Measurements from ENCODE around the gene MBOAT2.

The MBOAT2 gene

DNA sequence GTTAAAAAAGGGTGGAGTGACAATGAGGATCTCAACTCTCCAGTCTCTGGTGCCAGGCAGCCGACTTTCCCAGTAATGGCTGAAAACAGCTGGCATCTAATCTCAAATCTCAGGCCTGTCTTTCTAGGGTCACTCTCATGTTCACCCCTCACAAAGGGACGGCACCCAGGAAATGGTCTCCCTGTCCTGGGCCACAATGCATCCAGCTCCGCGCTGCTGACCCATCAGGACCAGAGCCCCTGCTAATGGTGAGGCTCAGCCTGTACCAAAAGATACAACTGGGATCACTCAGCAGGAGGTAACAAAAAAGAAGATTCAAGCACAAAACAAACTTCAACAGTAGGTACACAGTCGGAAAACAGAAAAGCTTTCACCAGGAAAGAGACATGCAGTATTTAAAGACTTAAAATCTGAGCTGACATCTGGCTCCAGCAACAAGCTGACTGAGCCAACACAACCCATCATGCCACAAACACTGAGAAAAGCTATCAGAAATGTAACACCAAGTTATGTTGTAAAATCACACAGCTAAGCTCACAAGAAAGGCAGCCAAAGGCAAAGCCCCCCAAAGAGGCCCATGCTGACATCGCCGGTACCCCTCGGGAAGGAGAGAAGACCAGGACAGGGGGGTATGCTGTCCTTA is 152.5 kb downstream of the MBOAT2 start:
- Histone ChIP-seq H3K4me3 (ENCODE audit: low read length, poor library complexity, severe bottlenecking) (no peak overlapping the region), H3F3A (ENCODE audit: low read depth) (no peaks in the 10 kb centered on the region), H3K9me2 (replicated peaks; ENCODE audit: low read depth, low read length) (no peaks in the 10 kb centered on the region), H3K4me1 (ENCODE audit: insufficient read depth, low read length, poor library complexity, severe bottlenecking) (no peaks in the 10 kb centered on the region), H3K4me2 (ENCODE audit: low read depth, low read length, poor library complexity, severe bottlenecking) (no peak overlapping the region), H2AFZ (ENCODE audit: low read length) (no peak overlapping the region), H3K79me2 (ENCODE audit: insufficient read depth, low read length) (no peaks in the 10 kb centered on the region), H4K20me1 (ENCODE audit: insufficient read depth, low read length, poor library complexity, severe bottlenecking) (no peaks in the 10 kb centered on the region), H3K36me3 (ENCODE audit: insufficient read depth, low read length) (no peaks in the 10 kb centered on the region), H3K9ac (ENCODE audit: low read depth, low read length, poor library complexity, severe bottlenecking) (no peak overlapping the region), H3K27me3 (ENCODE audit: insufficient read depth, low read length, poor library complexity, severe bottlenecking) (no peaks in the 10 kb centered on the region), H3K9me3 (ENCODE audit: insufficient read depth, low read depth, low read length) (no peaks in the 10 kb centered on the region)
- no peak for TF ChIP-seq EZH2phosphoT487 (IDR thresholded peaks at IDR 0.05; ENCODE audit: borderline replicate concordance)
- TF ChIP-seq, protein P1, sequence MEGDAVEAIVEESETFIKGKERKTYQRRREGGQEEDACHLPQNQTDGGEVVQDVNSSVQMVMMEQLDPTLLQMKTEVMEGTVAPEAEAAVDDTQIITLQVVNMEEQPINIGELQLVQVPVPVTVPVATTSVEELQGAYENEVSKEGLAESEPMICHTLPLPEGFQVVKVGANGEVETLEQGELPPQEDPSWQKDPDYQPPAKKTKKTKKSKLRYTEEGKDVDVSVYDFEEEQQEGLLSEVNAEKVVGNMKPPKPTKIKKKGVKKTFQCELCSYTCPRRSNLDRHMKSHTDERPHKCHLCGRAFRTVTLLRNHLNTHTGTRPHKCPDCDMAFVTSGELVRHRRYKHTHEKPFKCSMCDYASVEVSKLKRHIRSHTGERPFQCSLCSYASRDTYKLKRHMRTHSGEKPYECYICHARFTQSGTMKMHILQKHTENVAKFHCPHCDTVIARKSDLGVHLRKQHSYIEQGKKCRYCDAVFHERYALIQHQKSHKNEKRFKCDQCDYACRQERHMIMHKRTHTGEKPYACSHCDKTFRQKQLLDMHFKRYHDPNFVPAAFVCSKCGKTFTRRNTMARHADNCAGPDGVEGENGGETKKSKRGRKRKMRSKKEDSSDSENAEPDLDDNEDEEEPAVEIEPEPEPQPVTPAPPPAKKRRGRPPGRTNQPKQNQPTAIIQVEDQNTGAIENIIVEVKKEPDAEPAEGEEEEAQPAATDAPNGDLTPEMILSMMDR (conservative IDR thresholded peaks at IDR 0.05; ENCODE audit: low read length), result no peak

DNA sequence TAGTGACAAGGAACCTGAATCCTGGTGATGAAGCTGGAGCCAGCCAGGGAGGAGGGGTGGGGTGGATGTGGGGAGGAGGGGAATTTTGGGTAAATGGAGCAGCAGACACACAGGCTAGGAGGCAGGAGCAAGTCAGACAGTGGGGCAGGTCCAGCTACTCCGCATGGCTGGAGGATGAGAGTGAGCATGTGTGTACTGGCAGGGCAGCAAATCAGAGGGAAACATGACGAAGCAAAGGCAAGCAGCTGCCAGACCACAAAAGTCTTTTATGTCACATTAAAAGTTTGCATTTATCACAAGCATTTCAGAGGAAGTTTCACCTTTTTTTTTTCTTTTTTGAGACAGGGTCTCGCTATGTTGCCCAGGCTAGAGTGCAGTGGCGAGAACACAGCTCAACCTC is 154.2 kb downstream of the MBOAT2 start:
- no peaks in the 10 kb centered on the region for H3K79me2 ChIP-seq (ENCODE audit: insufficient read depth, low read length)
- H2AFZ ChIP-seq (ENCODE audit: low read length), result no peak overlapping the region
- TF ChIP-seq EZH2phosphoT487 (IDR thresholded peaks at IDR 0.05; ENCODE audit: borderline replicate concordance), result no peak
- TF ChIP-seq, protein P1 (conservative IDR thresholded peaks at IDR 0.05; ENCODE audit: low read length), result no peak
- no peak overlapping the region for H3K4me2 ChIP-seq (ENCODE audit: low read depth, low read length, poor library complexity, severe bottlenecking)
- no peaks in the 10 kb centered on the region for H4K20me1 ChIP-seq (ENCODE audit: insufficient read depth, low read length, poor library complexity, severe bottlenecking)
- H3K27me3 ChIP-seq (ENCODE audit: insufficient read depth, low read length, poor library complexity, severe bottlenecking), result no peaks in the 10 kb centered on the region
- H3K4me3 ChIP-seq (ENCODE audit: low read length, poor library complexity, severe bottlenecking), result no peak overlapping the region
- H3F3A ChIP-seq (ENCODE audit: low read depth), result no peaks in the 10 kb centered on the region
- no peaks in the 10 kb centered on the region for H3K9me2 ChIP-seq (replicated peaks; ENCODE audit: low read depth, low read length)
- H3K4me1 ChIP-seq (ENCODE audit: insufficient read depth, low read length, poor library complexity, severe bottlenecking), result no peaks in the 10 kb centered on the region
- no peaks in the 10 kb centered on the region for H3K9me3 ChIP-seq (ENCODE audit: insufficient read depth, low read depth, low read length)
- H3K9ac ChIP-seq (ENCODE audit: low read depth, low read length, poor library complexity, severe bottlenecking), result no peak overlapping the region
- H3K36me3 ChIP-seq (ENCODE audit: insufficient read depth, low read length), result no peaks in the 10 kb centered on the region

GRCh38 chr2:8848328-8849100 is 155.0 kb downstream of the MBOAT2 start:
- Histone ChIP-seq H3K9me3 (ENCODE audit: insufficient read depth, low read depth, low read length) (no peaks in the 10 kb centered on the region), H4K20me1 (ENCODE audit: insufficient read depth, low read length, poor library complexity, severe bottlenecking) (no peaks in the 10 kb centered on the region), H3K4me3 (ENCODE audit: low read length, poor library complexity, severe bottlenecking) (no peak overlapping the region), H3K79me2 (ENCODE audit: insufficient read depth, low read length) (no peaks in the 10 kb centered on the region), H3K4me1 (ENCODE audit: insufficient read depth, low read length, poor library complexity, severe bottlenecking) (no peaks in the 10 kb centered on the region), H3K4me2 (ENCODE audit: low read depth, low read length, poor library complexity, severe bottlenecking) (no peak overlapping the region), H3K9ac (ENCODE audit: low read depth, low read length, poor library complexity, severe bottlenecking) (no peak overlapping the region), H3F3A (ENCODE audit: low read depth) (no peaks in the 10 kb centered on the region), H3K9me2 (replicated peaks; ENCODE audit: low read depth, low read length) (no peaks in the 10 kb centered on the region), H3K27me3 (ENCODE audit: insufficient read depth, low read length, poor library complexity, severe bottlenecking) (no peaks in the 10 kb centered on the region), H2AFZ (ENCODE audit: low read length) (no peak overlapping the region), H3K36me3 (ENCODE audit: insufficient read depth, low read length) (no peaks in the 10 kb centered on the region)
- TF ChIP-seq EZH2phosphoT487 (IDR thresholded peaks at IDR 0.05; ENCODE audit: borderline replicate concordance), result no peak
- TF ChIP-seq, protein P1 (conservative IDR thresholded peaks at IDR 0.05; ENCODE audit: low read length), result no peak

Data from Loucy (cell line).